GM19455 (cell line): ENCODE results near the gene PLCH1.

Experiments
- ATAC-seq: cut with Tn5 transposase; IDR thresholded peaks from one replicate; pipeline ENCODE4 v1.9.1; 2021; ENCODE audit not compliant: unreplicated experiment

Gene PLCH1, protein sequence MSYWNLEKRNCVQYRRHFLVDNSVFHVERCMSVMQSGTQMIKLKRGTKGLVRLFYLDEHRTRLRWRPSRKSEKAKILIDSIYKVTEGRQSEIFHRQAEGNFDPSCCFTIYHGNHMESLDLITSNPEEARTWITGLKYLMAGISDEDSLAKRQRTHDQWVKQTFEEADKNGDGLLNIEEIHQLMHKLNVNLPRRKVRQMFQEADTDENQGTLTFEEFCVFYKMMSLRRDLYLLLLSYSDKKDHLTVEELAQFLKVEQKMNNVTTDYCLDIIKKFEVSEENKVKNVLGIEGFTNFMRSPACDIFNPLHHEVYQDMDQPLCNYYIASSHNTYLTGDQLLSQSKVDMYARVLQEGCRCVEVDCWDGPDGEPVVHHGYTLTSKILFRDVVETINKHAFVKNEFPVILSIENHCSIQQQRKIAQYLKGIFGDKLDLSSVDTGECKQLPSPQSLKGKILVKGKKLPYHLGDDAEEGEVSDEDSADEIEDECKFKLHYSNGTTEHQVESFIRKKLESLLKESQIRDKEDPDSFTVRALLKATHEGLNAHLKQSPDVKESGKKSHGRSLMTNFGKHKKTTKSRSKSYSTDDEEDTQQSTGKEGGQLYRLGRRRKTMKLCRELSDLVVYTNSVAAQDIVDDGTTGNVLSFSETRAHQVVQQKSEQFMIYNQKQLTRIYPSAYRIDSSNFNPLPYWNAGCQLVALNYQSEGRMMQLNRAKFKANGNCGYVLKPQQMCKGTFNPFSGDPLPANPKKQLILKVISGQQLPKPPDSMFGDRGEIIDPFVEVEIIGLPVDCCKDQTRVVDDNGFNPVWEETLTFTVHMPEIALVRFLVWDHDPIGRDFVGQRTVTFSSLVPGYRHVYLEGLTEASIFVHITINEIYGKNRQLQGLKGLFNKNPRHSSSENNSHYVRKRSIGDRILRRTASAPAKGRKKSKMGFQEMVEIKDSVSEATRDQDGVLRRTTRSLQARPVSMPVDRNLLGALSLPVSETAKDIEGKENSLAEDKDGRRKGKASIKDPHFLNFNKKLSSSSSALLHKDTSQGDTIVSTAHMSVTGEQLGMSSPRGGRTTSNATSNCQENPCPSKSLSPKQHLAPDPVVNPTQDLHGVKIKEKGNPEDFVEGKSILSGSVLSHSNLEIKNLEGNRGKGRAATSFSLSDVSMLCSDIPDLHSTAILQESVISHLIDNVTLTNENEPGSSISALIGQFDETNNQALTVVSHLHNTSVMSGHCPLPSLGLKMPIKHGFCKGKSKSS (N-terminal part only)

GRCh38 chr3:155744626-155745324 lies at the start of gene PLCH1:
PLCH1 (minus strand) TSS chr3:155745071; CDS start chr3:155704224, 40,847 bp downstream.
- peak; percentile 47 for ATAC-seq

GRCh38 chr3:155792532-155792931 lies 47.7 kb upstream of the PLCH1 start:
- ATAC-seq, result no peak

GRCh38 chr3:155791190-155791589 lies 46.3 kb upstream of the PLCH1 start:
- ATAC-seq, result no peak

GRCh38 chr3:155790272-155790925 lies 45.5 kb upstream of the PLCH1 start:
- ATAC-seq, result no peak

DNA sequence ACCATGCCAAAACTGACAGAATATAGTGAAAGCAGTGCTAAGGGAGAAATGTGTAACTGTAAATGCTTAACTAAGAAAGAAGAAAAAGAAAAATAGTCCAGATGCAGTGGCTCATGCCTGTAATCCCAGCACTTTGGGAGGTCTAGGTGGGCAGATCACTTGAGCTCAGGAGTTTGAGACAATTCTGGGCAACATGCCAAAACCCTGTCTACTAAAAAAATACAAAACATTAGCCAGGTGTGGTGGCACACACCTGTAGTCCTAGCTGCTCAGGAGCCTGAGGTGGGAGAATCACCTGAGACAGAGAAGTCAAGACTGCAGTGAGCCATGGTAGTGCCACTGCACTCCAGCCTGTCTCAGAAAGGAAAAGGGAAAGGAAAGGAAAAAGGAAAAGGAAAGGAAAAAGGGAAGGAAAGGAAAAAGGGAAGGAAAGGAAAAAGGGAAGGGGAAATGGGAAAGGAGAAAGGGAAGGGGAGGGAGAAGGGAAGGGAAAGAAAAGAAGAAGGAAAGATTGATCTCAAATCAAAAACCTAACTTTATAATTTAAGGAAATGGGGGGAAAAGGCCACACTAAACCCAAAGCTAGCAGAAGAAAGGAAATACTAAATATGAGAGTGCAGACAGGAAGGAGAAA lies 40.9 kb upstream of the PLCH1 start:
- ATAC-seq, result no peak

DNA sequence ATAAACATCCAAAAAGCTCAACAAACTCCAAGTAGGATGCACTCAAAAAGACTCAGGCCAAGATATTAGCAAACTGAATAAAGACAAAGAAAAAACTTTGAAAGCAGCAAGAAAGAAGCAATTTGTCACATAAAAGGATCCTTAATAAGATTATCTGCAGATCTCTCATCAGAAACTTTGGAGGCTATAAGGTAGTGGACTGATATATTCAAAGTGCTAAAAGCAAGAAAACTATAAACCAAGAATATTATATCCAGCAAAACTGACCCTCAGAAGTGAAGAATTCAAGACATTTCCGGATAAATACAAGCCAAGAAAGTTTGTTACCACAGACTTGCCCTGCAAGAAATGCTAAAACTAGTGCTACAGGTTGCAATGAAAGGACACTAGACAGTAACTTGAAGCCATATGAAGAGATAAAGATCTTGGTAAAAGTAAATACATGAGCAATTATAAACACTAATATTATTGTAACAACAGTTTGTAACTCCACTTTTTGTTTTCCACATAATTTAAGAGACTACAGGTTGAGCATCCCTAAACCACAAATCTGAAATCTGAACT lies 37.6 kb upstream of the PLCH1 start:
- no peak for ATAC-seq

- no peak for ATAC-seq
Measured at GRCh38 chr3:155780291-155780690, 35.4 kb upstream of the PLCH1 start.

DNA sequence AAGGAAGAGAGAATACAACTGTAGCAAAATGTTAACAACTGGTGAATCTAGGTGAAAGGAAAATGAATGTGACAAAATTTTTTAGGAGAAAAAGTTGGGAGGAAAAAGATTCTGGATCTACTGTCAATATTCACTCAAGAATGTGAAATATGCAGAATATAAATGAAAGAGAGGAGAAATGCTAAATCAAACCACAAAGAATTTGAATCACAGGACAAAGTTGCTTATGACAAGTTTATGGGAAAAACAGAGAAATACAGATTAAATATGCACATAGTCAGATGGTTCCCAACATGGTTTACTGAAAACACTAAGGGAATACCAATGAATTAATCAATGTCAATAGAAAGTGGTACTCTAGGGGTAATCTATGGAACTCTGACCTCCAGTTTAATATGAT lies 33.6 kb upstream of the PLCH1 start:
- ATAC-seq, result no peak

DNA sequence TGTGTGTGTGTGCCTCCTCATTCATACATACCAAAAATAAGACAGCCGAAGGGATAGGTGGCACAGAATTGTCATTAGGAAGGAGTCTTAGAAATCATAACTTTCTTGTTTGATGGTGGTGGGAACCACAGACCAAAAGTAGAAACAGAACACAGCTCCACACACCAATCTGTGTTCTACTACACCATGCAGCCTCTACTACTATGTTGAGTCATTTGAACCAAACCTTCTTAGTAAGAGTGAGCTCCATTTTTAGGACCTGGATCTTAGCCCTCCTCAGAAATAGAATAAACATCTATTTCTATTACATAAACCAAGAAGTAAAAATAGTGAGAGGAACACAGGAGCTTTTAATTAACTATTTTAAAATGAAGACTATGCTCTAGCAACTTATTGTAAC lies 27.9 kb upstream of the PLCH1 start:
- no peak for ATAC-seq

DNA sequence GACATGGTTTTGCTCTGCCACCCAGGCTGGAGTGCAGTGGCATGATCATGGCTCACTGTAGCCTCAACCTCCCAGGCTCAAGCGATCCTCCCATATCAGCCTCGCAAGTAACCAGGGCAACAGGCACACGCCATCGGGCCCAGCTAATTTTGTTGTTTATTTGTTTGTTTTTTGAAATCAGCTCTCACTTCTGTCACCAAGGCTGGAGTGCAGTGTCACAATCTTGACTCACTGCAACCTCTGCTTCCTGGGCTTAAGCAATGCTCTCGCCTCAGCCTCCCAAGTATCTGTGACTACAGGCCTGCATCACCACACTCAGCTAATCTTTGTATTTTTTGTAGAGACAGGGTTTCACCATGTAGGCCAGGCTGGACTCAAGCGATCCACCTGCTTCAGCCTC lies 26.3 kb upstream of the PLCH1 start:
- ATAC-seq, result no peak

GRCh38 chr3:155766206-155766605 lies 21.3 kb upstream of the PLCH1 start:
- ATAC-seq, result no peak

DNA sequence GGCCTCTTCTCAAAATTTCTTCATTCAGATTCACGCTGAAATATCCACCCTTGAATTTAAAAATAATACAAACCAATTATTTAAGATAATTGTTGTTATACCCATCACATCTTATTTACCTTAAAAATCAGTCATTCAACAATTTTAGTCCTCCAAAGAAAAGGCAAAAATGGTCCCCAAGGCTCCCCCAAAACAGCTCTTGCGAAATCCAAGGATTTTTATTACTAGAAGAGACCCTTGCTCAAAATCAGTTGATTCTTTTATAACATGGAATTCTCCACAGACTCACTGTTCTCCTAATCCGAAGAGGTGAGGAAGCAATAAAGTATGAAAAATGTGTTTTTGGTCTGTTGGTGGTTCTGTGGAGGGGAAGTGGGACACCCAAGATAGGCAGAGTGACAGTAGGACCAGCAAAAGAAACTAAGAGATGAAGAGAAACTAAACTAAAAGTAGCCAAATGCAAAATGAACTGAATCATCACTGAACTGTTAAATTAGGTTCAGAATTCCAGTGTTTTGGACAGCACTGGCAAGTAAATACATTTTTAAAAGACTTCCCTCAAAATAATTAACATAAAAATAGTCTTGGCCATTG lies 19.1 kb upstream of the PLCH1 start:
- no peak for ATAC-seq

GRCh38 chr3:155760653-155761052 lies 15.8 kb upstream of the PLCH1 start:
- no peak for ATAC-seq

- no peak for ATAC-seq
Measured at GRCh38 chr3:155757577-155757976, 12.7 kb upstream of the PLCH1 start.

GRCh38 chr3:155753038-155753639 lies 8.3 kb upstream of the PLCH1 start:
- no peak for ATAC-seq

DNA sequence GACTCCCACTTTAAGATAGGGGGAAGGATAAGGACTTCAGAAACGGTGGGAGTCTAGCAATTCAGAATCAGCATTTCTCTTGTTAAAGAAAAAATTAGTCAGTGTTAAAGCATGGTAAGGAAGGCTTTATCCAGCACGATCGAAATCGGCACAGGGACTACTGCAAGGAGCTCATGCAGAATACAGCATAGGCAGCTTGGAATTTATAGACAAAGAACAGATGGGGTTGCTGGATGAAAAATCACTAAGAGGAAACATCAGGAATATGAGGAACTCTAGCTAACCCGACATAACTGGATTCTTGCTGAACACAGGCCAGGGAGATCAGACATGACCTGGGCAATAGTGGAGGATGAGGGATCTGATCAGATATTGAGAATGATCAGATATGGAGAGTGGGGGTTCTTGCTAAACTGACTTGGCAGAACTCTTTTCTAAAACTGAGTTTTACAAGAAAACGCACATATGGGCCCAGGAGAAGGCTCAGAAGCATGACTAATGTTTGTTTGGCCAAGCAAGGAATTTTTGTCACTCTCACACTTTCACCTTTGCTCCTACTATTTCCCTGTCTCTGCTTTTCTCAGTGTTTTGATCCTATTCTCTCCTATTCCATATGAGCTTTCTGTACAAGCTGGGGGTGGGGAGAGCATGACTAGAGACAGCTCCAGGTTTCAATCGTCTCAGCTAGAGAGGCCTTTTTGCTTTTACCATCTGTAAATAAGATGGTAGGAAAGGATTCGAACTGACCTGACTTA lies 3.9 kb upstream of the PLCH1 start:
- no peak for ATAC-seq

- no peak for ATAC-seq
Measured at GRCh38 chr3:155747946-155748290, 3.0 kb upstream of the PLCH1 start.
